ENCODE data around the gene SIK3.

The SIK3 gene

DNA sequence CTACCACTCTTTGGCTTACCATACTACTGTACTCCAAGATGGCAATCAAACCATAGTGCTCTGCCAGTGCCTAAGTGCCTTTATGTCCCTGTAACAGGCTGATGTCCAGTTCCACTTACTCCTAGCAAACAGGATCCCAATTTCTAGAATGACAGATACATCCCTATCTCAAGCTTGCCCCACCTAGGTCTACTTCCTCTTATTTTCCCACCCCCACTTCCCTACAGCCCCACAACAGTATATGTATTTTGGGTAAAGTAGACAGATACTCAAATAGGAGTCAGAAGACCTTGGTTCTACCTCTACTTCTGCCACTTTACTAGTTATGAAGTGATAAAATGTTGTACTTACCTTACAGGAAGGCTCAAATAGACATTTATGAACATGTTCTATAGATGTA, 24.1 kb downstream of the SIK3 start:
- no peak overlapping the region for H3K9ac ChIP-seq (ENCODE audit: low read length)
- H3K9me3 ChIP-seq (ENCODE audit: control insufficient read depth, insufficient read depth, low read depth, low read length), result no peaks in the 10 kb centered on the region
- H3K4me1 ChIP-seq (ENCODE audit: control insufficient read depth, insufficient read depth, low read length), result peaks cover 44% of the 10 kb centered on the region
- H3K27ac ChIP-seq (ENCODE audit: low read depth, low read length), result no peak overlapping the region
- no peak overlapping the region for H3K4me3 ChIP-seq (ENCODE audit: low read depth, low read length)
- no peaks in the 10 kb centered on the region for H3K36me3 ChIP-seq (ENCODE audit: control insufficient read depth, insufficient read depth, low read length)
- H3K27me3 ChIP-seq (ENCODE audit: control insufficient read depth, insufficient read depth, low read length), result no peaks in the 10 kb centered on the region

DNA sequence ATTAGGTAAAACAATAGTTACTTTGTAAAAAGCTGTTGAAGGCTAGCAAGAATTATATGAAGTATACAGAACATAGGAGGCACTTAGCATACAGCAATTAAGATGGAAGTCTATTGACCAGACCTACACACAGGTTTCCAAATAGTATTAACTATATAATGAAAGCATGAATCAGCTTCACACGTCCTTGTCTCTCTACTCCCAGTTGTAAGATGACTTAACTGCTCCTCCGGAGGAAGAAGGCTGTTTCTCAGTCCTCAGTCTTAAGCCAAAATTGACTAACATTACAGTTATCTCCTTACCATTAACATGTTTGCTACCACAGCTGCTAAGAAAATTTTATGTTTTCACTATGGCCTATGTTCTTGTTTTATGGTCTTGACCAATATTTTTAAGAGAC, 24.7 kb downstream of the SIK3 start:
- Histone ChIP-seq H3K36me3 (ENCODE audit: control insufficient read depth, insufficient read depth, low read length) (no peaks in the 10 kb centered on the region), H3K27ac (ENCODE audit: low read depth, low read length) (no peak overlapping the region), H3K9ac (ENCODE audit: low read length) (no peak overlapping the region), H3K4me3 (ENCODE audit: low read depth, low read length) (no peak overlapping the region), H3K9me3 (ENCODE audit: control insufficient read depth, insufficient read depth, low read depth, low read length) (no peaks in the 10 kb centered on the region), H3K4me1 (ENCODE audit: control insufficient read depth, insufficient read depth, low read length) (peaks cover 41% of the 10 kb centered on the region), H3K27me3 (ENCODE audit: control insufficient read depth, insufficient read depth, low read length) (no peaks in the 10 kb centered on the region)

GRCh38 chr11:117072517-117073461, 25.4 kb downstream of the SIK3 start:
- H3K27me3 ChIP-seq (ENCODE audit: control insufficient read depth, insufficient read depth, low read length), result no peaks in the 10 kb centered on the region
- H3K9ac ChIP-seq (ENCODE audit: low read length), result peak overlapping the region; percentile 35
- H3K4me3 ChIP-seq (ENCODE audit: low read depth, low read length), result no peak overlapping the region; the same call in 1 of the 2 replicates
- H3K36me3 ChIP-seq (ENCODE audit: control insufficient read depth, insufficient read depth, low read length), result no peaks in the 10 kb centered on the region
- peak overlapping the region; percentile 52 for H3K27ac ChIP-seq (ENCODE audit: low read depth, low read length)
- H3K9me3 ChIP-seq (ENCODE audit: control insufficient read depth, insufficient read depth, low read depth, low read length), result no peaks in the 10 kb centered on the region
- H3K4me1 ChIP-seq (ENCODE audit: control insufficient read depth, insufficient read depth, low read length), result peaks cover 35% of the 10 kb centered on the region

GRCh38 chr11:117071344-117071787, 26.9 kb downstream of the SIK3 start:
- no peaks in the 10 kb centered on the region for H3K27me3 ChIP-seq (ENCODE audit: control insufficient read depth, insufficient read depth, low read length)
- H3K4me1 ChIP-seq (ENCODE audit: control insufficient read depth, insufficient read depth, low read length), result peaks cover 25% of the 10 kb centered on the region
- H3K27ac ChIP-seq (ENCODE audit: low read depth, low read length), result 0 out of 2 replicates have a peak overlapping the region, but pooled peaks have one; percentile 52
- H3K36me3 ChIP-seq (ENCODE audit: control insufficient read depth, insufficient read depth, low read length), result no peaks in the 10 kb centered on the region
- H3K4me3 ChIP-seq (ENCODE audit: low read depth, low read length), result no peak overlapping the region
- no peak overlapping the region for H3K9ac ChIP-seq (ENCODE audit: low read length)
- H3K9me3 ChIP-seq (ENCODE audit: control insufficient read depth, insufficient read depth, low read depth, low read length), result no peaks in the 10 kb centered on the region

GRCh38 chr11:117070016-117070415, 28.2 kb downstream of the SIK3 start:
- H3K4me1 ChIP-seq (ENCODE audit: control insufficient read depth, insufficient read depth, low read length), result peaks cover 25% of the 10 kb centered on the region
- no peaks in the 10 kb centered on the region for H3K9me3 ChIP-seq (ENCODE audit: control insufficient read depth, insufficient read depth, low read depth, low read length)
- no peak overlapping the region for H3K4me3 ChIP-seq (ENCODE audit: low read depth, low read length)
- H3K36me3 ChIP-seq (ENCODE audit: control insufficient read depth, insufficient read depth, low read length), result no peaks in the 10 kb centered on the region
- H3K9ac ChIP-seq (ENCODE audit: low read length), result no peak overlapping the region
- H3K27ac ChIP-seq (ENCODE audit: low read depth, low read length), result no peak overlapping the region
- no peaks in the 10 kb centered on the region for H3K27me3 ChIP-seq (ENCODE audit: control insufficient read depth, insufficient read depth, low read length)

DNA sequence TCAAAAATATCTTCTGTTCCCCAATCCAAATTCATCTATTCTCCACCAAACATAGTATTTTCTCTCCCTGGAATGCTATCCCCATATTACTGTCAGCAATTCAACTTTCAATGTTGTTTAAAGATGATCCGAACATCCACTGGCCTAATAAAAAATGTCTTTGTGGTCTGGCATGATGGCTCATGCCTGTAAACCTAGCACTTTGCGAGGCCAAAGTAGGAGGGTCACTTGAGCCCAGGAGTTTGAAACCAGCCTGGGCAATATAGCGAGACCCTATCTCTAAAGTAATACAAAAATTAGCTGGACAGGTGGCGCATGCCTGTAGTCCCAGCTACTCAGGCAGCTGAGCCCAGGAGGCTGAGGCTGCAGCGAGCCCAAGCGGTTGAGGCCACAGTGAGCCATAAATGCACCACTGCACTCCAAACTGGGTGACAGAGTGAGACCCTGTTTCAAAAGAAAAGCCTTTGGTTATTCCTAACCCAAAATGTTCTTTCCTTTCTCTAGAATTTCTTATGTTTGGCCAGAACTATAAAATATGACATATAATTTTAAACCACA, 29.8 kb downstream of the SIK3 start:
- H3K4me3 ChIP-seq (ENCODE audit: low read depth, low read length), result no peak overlapping the region
- H3K27ac ChIP-seq (ENCODE audit: low read depth, low read length), result no peak overlapping the region
- no peaks in the 10 kb centered on the region for H3K36me3 ChIP-seq (ENCODE audit: control insufficient read depth, insufficient read depth, low read length)
- no peak overlapping the region for H3K9ac ChIP-seq (ENCODE audit: low read length)
- peaks cover 15% of the 10 kb centered on the region for H3K4me1 ChIP-seq (ENCODE audit: control insufficient read depth, insufficient read depth, low read length)
- H3K27me3 ChIP-seq (ENCODE audit: control insufficient read depth, insufficient read depth, low read length), result no peaks in the 10 kb centered on the region
- no peaks in the 10 kb centered on the region for H3K9me3 ChIP-seq (ENCODE audit: control insufficient read depth, insufficient read depth, low read depth, low read length)

DNA sequence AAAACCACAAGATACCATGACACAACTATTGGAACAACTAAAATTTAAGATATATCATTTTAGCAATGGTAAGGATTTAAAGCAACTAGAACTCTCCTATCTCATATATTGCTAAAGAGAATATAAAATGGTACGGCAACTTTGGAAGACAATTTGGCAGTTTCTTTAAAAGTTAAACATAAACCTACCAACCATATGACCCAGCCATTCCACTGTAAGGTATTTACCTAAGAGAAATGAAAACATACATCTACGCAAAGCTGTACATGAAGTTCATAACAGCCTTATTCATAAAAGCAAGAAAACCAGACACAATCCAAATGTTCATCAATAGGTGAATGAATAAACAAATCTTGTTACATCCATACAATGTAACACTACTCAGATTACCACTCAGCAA, 31.3 kb downstream of the SIK3 start:
- H3K27ac ChIP-seq (ENCODE audit: low read depth, low read length), result no peak overlapping the region
- peaks cover 5% of the 10 kb centered on the region; the same call in 1 of the 2 replicates for H3K4me1 ChIP-seq (ENCODE audit: control insufficient read depth, insufficient read depth, low read length)
- H3K9me3 ChIP-seq (ENCODE audit: control insufficient read depth, insufficient read depth, low read depth, low read length), result no peaks in the 10 kb centered on the region
- H3K4me3 ChIP-seq (ENCODE audit: low read depth, low read length), result no peak overlapping the region
- no peaks in the 10 kb centered on the region for H3K27me3 ChIP-seq (ENCODE audit: control insufficient read depth, insufficient read depth, low read length)
- H3K9ac ChIP-seq (ENCODE audit: low read length), result no peak overlapping the region
- no peaks in the 10 kb centered on the region for H3K36me3 ChIP-seq (ENCODE audit: control insufficient read depth, insufficient read depth, low read length)

- H3K4me1 ChIP-seq (ENCODE audit: control insufficient read depth, insufficient read depth, low read length), result peaks cover under 1% of the 10 kb centered on the region; the same call in 1 of the 2 replicates
These were observed 34.0 kb downstream of the SIK3 start for GRCh38 chr11:117064275-117064674.

DNA sequence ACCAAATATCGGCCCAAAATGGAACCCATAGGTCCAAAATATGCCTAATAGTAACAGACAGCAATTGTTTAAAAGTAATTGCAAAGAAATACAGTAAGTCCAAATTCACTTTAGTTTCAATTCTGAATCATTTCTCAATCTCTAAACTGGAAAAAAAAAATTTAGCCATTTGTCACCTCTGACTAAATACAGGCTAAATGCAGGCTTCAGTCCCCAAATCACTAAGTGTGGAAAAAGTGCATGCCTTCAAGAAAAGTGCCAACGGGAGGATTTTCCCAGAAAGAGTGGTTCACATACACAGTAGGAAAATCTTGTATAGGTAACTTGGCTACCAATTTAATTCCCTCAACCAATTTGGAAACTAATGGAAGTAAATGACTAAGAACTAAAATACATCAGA, 35.7 kb downstream of the SIK3 start:
- Histone ChIP-seq H3K27me3 (ENCODE audit: control insufficient read depth, insufficient read depth, low read length) (no peaks in the 10 kb centered on the region), H3K4me3 (ENCODE audit: low read depth, low read length) (no peak overlapping the region), H3K27ac (ENCODE audit: low read depth, low read length) (no peak overlapping the region), H3K4me1 (ENCODE audit: control insufficient read depth, insufficient read depth, low read length) (peaks cover 6% of the 10 kb centered on the region; the same call in 1 of the 2 replicates), H3K9ac (ENCODE audit: low read length) (no peak overlapping the region), H3K9me3 (ENCODE audit: control insufficient read depth, insufficient read depth, low read depth, low read length) (no peaks in the 10 kb centered on the region), H3K36me3 (ENCODE audit: control insufficient read depth, insufficient read depth, low read length) (no peaks in the 10 kb centered on the region)

More at GRCh38 chr11:117064275-117064674, 34.0 kb downstream of the SIK3 start:
- Histone ChIP-seq H3K36me3 (ENCODE audit: control insufficient read depth, insufficient read depth, low read length) (no peaks in the 10 kb centered on the region), H3K27me3 (ENCODE audit: control insufficient read depth, insufficient read depth, low read length) (no peaks in the 10 kb centered on the region), H3K4me3 (ENCODE audit: low read depth, low read length) (no peak overlapping the region), H3K9me3 (ENCODE audit: control insufficient read depth, insufficient read depth, low read depth, low read length) (no peaks in the 10 kb centered on the region), H3K9ac (ENCODE audit: low read length) (no peak overlapping the region), H3K27ac (ENCODE audit: low read depth, low read length) (no peak overlapping the region)

GRCh38 chr11:117061256-117061655, 37.0 kb downstream of the SIK3 start:
- no peak overlapping the region for H3K9ac ChIP-seq (ENCODE audit: low read length)
- H3K4me3 ChIP-seq (ENCODE audit: low read depth, low read length), result no peak overlapping the region
- H3K9me3 ChIP-seq (ENCODE audit: control insufficient read depth, insufficient read depth, low read depth, low read length), result no peaks in the 10 kb centered on the region
- H3K4me1 ChIP-seq (ENCODE audit: control insufficient read depth, insufficient read depth, low read length), result peaks cover 6% of the 10 kb centered on the region; the same call in 1 of the 2 replicates
- H3K27ac ChIP-seq (ENCODE audit: low read depth, low read length), result no peak overlapping the region
- no peaks in the 10 kb centered on the region for H3K36me3 ChIP-seq (ENCODE audit: control insufficient read depth, insufficient read depth, low read length)
- H3K27me3 ChIP-seq (ENCODE audit: control insufficient read depth, insufficient read depth, low read length), result no peaks in the 10 kb centered on the region

DNA sequence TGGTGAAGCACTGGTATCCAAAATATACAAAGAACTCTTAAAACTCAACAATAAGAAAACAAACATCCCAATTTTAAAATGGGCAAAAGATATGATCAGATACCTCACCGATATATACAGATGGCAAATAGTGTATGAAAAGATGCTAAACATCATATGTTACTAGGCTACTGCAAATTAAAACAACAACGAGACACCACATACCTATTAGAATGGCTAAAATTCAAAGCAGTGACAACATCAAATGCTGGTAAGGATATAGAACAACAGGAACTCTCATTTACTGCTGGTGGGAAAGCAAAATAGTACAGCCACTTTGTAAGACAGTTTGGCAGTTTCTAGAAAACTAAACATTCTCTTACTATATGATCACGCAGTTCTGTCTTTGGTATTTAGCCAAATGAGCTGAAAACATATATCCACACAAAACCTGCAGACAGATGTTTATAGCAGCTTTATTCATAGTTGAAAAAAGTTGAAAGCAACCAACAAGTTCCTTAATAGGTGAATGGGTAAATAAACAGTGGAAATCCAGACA, 38.5 kb downstream of the SIK3 start:
- H3K9me3 ChIP-seq (ENCODE audit: control insufficient read depth, insufficient read depth, low read depth, low read length), result no peaks in the 10 kb centered on the region
- no peak overlapping the region for H3K27ac ChIP-seq (ENCODE audit: low read depth, low read length)
- H3K4me3 ChIP-seq (ENCODE audit: low read depth, low read length), result no peak overlapping the region
- H3K27me3 ChIP-seq (ENCODE audit: control insufficient read depth, insufficient read depth, low read length), result no peaks in the 10 kb centered on the region
- H3K4me1 ChIP-seq (ENCODE audit: control insufficient read depth, insufficient read depth, low read length), result peaks cover 6% of the 10 kb centered on the region; the same call in 1 of the 2 replicates
- no peak overlapping the region for H3K9ac ChIP-seq (ENCODE audit: low read length)
- no peaks in the 10 kb centered on the region for H3K36me3 ChIP-seq (ENCODE audit: control insufficient read depth, insufficient read depth, low read length)
